ENCODE measurements around the gene SORCS3. TPM values are rescaled to one million over a fixed set of nuclear protein-coding genes. Genes with fewer than 3 reads are reported as not detected.

SORCS3 gene
- total and polyA plus RNA-seq, 2 of the 13 experiments (the other 11 are each of a cell fraction or from before 2014, with no cell fraction given) = 0.07 TPM; not detected in 1

- Histone ChIP-seq H3K4me1 (ENCODE audit: insufficient read depth, low read length) (no peaks in the 10 kb centered on the region), H3K9me3 (ENCODE audit: low read length) (no peaks in the 10 kb centered on the region)
- 8% methylated on average over 5 of the region's 5 CpGs for WGBS (ENCODE audit: low lambda C conversion rate)
These were observed 139.1 kb downstream of the SORCS3 start for GRCh38 chr10:104780165-104780564.

GRCh38 chr10:104780946-104781595, 140.0 kb downstream of the SORCS3 start:
- CTCF ChIA-PET (ENCODE audit: low intra/inter-chr PET ratio, low total read pairs) = no interaction called here
- in situ Hi-C loops (cut with HindIII; ENCODE audit: extremely low pct_ligation_motif_present, low pct_unique_long_range_greater_than_20kb) (no loop called here), intact Hi-C loops (cut with micrococcal nuclease; ENCODE audit: unreplicated experiment) (no loop called here)
- no peaks in the 10 kb centered on the region; a peak in 2 of 5 replicates for H3K27me3 ChIP-seq (ENCODE audit: control insufficient read depth in 1 of 2, insufficient read depth in 2 of 2, low read length in 2 of 2)
- no peak for DNase-seq (ENCODE audit: low spot score)
- no peak overlapping the region for H3K4me2 ChIP-seq (ENCODE audit: low read depth, low read length)
- no peak overlapping the region for H3K9ac ChIP-seq (ENCODE audit: insufficient read depth, low read depth, low read length)
- no peak for TF ChIP-seq ASH2L (IDR thresholded peaks at IDR 0.05; ENCODE audit: insufficient read length, low read depth, low read length)
- no peak for TF ChIP-seq MZF1 (CRISPR knock-in tag; IDR thresholded peaks at IDR 0.05; ENCODE audit: borderline replicate concordance)
- H3K4me3 ChIP-seq (replicated peaks in 1 of 3; ENCODE audit: insufficient read depth in 1 of 3, low read depth in 2 of 3, low read length in 3 of 3) = no peak overlapping the region
- 6% methylated on average over 1 of the region's 1 CpG for WGBS (ENCODE audit: low lambda C conversion rate)
- no peak for FAIRE-seq
- H3K36me3 ChIP-seq (replicated peaks in 1 of 2; ENCODE audit: control insufficient read depth in 1 of 2, insufficient read depth in 2 of 2, low read length in 2 of 2) = no peaks in the 10 kb centered on the region
- H3K9me3 ChIP-seq (ENCODE audit: low read length) = no peaks in the 10 kb centered on the region
- BruUV-seq (replicated peaks) = no TSS peak
- POLR2A ChIA-PET = no interaction called here
- H2AFZ ChIP-seq (ENCODE audit: low read length) = no peak overlapping the region
- H4K20me1 ChIP-seq (ENCODE audit: insufficient read depth, low read length) = no peaks in the 10 kb centered on the region
- H3K27ac ChIP-seq (ENCODE audit: extremely low read length, insufficient read depth, low read length) = no peak overlapping the region
- no peak for ATAC-seq
- no peaks in the 10 kb centered on the region for H3K79me2 ChIP-seq (ENCODE audit: insufficient read depth, low read length)
- H3K4me1 ChIP-seq (ENCODE audit: insufficient read depth, low read length) = no peaks in the 10 kb centered on the region

More at GRCh38 chr10:104780165-104780564, 139.1 kb downstream of the SORCS3 start:
- TF ChIP-seq SRSF9 (IDR thresholded peaks at IDR 0.05; ENCODE audit: borderline replicate concordance, insufficient read depth, low read depth, low read length, poor library complexity, severe bottlenecking) = no peak
- TF ChIP-seq POGZ (CRISPR knock-in tag; IDR thresholded peaks at IDR 0.05) = no peak
- no peak for TF ChIP-seq ZBTB38 (CRISPR knock-in tag; IDR thresholded peaks at IDR 0.05)
- ChIA-PET CTCF (ENCODE audit: low intra/inter-chr PET ratio, low total read pairs) (no interaction called here), POLR2A (no interaction called here)
- Histone ChIP-seq H3K27ac (ENCODE audit: extremely low read length, insufficient read depth, low read length) (no peak overlapping the region), H3K4me2 (ENCODE audit: low read depth, low read length) (no peak overlapping the region), H3K27me3 (ENCODE audit: control insufficient read depth in 1 of 2, insufficient read depth in 2 of 2, low read length in 2 of 2) (no peaks in the 10 kb centered on the region; a peak in 2 of 5 replicates), H3K36me3 (replicated peaks in 1 of 2; ENCODE audit: control insufficient read depth in 1 of 2, insufficient read depth in 2 of 2, low read length in 2 of 2) (no peaks in the 10 kb centered on the region), H4K20me1 (ENCODE audit: insufficient read depth, low read length) (no peaks in the 10 kb centered on the region), H2AFZ (ENCODE audit: low read length) (no peak overlapping the region), H3K9ac (ENCODE audit: insufficient read depth, low read depth, low read length) (no peak overlapping the region), H3K4me3 (replicated peaks in 1 of 3; ENCODE audit: insufficient read depth in 1 of 3, low read depth in 2 of 3, low read length in 3 of 3) (no peak overlapping the region), H3K79me2 (ENCODE audit: insufficient read depth, low read length) (no peaks in the 10 kb centered on the region)
- intact Hi-C loops (cut with micrococcal nuclease; ENCODE audit: unreplicated experiment) (no loop called here), in situ Hi-C loops (cut with HindIII; ENCODE audit: extremely low pct_ligation_motif_present, low pct_unique_long_range_greater_than_20kb) (no loop called here)
- BruUV-seq (replicated peaks) = no TSS peak
- DNase-seq (ENCODE audit: low spot score) = no peak
- no peak for ATAC-seq
- no peak for FAIRE-seq

Data from HepG2 (cell line).